AG04450 (cell line): ENCODE data around the gene HBQ1. TPM values are rescaled to one million over a fixed set of nuclear protein-coding genes. Genes with fewer than 3 reads are reported as not detected.
"Not testable (repeated sequence)": the region's sequence is repeated elsewhere in the genome, so short reads cannot be mapped to it uniquely, and the experiment has no call there.

Experiments
- CTCF ChIA-PET: fragments of 300-600, 350-600 bp; formaldehyde crosslinking; extraction: SDS; loops from one replicate; lab custom pipeline; 2022; ENCODE audit warnings: antibody characterized with exemption, inconsistent platforms; lab: Charles Lee
- POLR2A ChIA-PET: fragments of 350-600 bp; formaldehyde crosslinking; extraction: SDS; loops from one replicate; lab custom pipeline; 2021; ENCODE audit warnings: antibody characterized with exemption, inconsistent platforms; lab: Yijun Ruan, JAX
- DNase-seq: peaks from one replicate; pipeline ENCODE4 v3.0.0-alpha.2; 2011; ENCODE audit warnings: low read depth, low spot score
- H3K27ac ChIP-seq: one replicate; pipeline ENCODE4 v1.5.1; 2012; ENCODE audit warnings: low read depth, low read length, control low read depth
- H3K27me3 ChIP-seq: one replicate; pipeline ENCODE4 v1.6.0; 2012; ENCODE audit warnings: low read length; ENCODE audit not compliant: control insufficient read depth, insufficient read depth
- H3K4me3 ChIP-seq: 2 replicates; pipeline ENCODE4 v1.5.1; 2011; ENCODE audit warnings: mild to moderate bottlenecking, low read depth, low read length, control low read depth
- H3K9me3 ChIP-seq: 2 replicates; pipeline ENCODE4 v1.5.1; 2012; ENCODE audit warnings: low read length; ENCODE audit not compliant: control insufficient read depth, insufficient read depth
- CTCF ChIP-seq: IDR thresholded peaks from 2 replicates; pipeline ENCODE4 v1.5.1; 2011; ENCODE audit warnings: low read depth, low read length, control low read depth, inconsistent platforms
- polyA plus RNA-seq: library from polyadenylated mRNA; depleted of rRNA; stranded (reverse); fragments of >200 nt; gene quantifications from 2 replicates; pipeline ENCODE4 v1.2.3, GENCODE V29; 2011; rRNA removed
- small RNA-seq: library from RNA; depleted of rRNA; stranded (forward); fragments of <200 nt; gene quantifications from one replicate; pipeline ENCODE3, GENCODE V24; 2012; ENCODE audit warnings: low read depth; ENCODE audit not compliant: insufficient read length

HBQ1 gene
- polyA plus RNA-seq, 1 experiment: not detected

GRCh38 chr16:228151-228851, 48.0 kb downstream of the HBQ1 start:
- Histone ChIP-seq H3K4me3 (peak overlapping the region; percentile 94), H3K27me3 (no peaks in the 10 kb centered on the region), H3K9me3 (no peaks in the 10 kb centered on the region; the same call in 1 of the 2 replicates), H3K27ac (peak overlapping the region; percentile 96)
- POLR2A ChIA-PET: interaction anchor here (0.6 to 1.4 kb wide), 5 partner anchors 9 to 137 kb away, joined by 3 to 6 read pairs (median 3); no protein-coding TSS in a partner anchor
- no peak for DNase-seq
- CTCF ChIA-PET: interaction anchor here (0.6 to 2.4 kb wide), 7 partner anchors 9 to 159 kb away, joined by 3 to 13 read pairs (median 5); partner anchors contain the start of gene AXIN1
- no peak for TF ChIP-seq CTCF

- no peaks in the 10 kb centered on the region; the same call in 1 of the 2 replicates for H3K9me3 ChIP-seq
- CTCF ChIA-PET: interaction anchor here (0.6 to 2.4 kb wide), 8 partner anchors 10 to 158 kb away, joined by 3 to 13 read pairs (median 4); partner anchors contain the start of gene AXIN1
These were observed 48.8 kb downstream of the HBQ1 start, which contains the start of gene LUC7L for GRCh38 chr16:228852-229730. Gene LUC7L (minus strand): TSS chr16:229449. CDS start chr16:229339, 110 bp downstream.

GRCh38 chr16:229731-230281, 49.5 kb downstream of the HBQ1 start:
- ChIA-PET CTCF (interaction anchor here (0.6 to 2.4 kb wide), 4 partner anchors 12 to 133 kb away, joined by 3 to 13 read pairs (median 5); partner anchors contain the start of gene AXIN1), POLR2A (interaction anchor here (1.2 to 1.4 kb wide), 2 partner anchors 122 to 135 kb away, joined by 3 read pairs; no protein-coding TSS in a partner anchor)
- DNase-seq: no peak
- peak overlapping the region; percentile 94 for H3K4me3 ChIP-seq
- H3K27ac ChIP-seq: no peak overlapping the region
- TF ChIP-seq CTCF: no peak
- no peaks in the 10 kb centered on the region; the same call in 1 of the 2 replicates for H3K9me3 ChIP-seq
- H3K27me3 ChIP-seq: no peaks in the 10 kb centered on the region

More at GRCh38 chr16:228852-229730, 48.8 kb downstream of the HBQ1 start, which contains the start of gene LUC7L:
- H3K27me3 ChIP-seq: no peaks in the 10 kb centered on the region
- peak; percentile 45 for DNase-seq
- TF ChIP-seq CTCF: no peak
- H3K27ac ChIP-seq: peak within 1 kb of the TSS; percentile 96
- POLR2A ChIA-PET: interaction anchor here (0.6 to 1.4 kb wide), 5 partner anchors 10 to 136 kb away, joined by 3 to 4 read pairs (median 3); no protein-coding TSS in a partner anchor
- H3K4me3 ChIP-seq: peak within 1 kb of the TSS; percentile 94

- POLR2A ChIA-PET, DNase-seq, H3K4me3 ChIP-seq, H3K27ac ChIP-seq, H3K9me3 ChIP-seq, H3K27me3 ChIP-seq: not testable (repeated sequence)
- CTCF ChIA-PET: interaction anchor here (0.6 kb wide), 1 partner anchor 11 kb away, joined by 5 read pairs; no protein-coding TSS in a partner anchor
These were observed 50.1 kb downstream of the HBQ1 start for GRCh38 chr16:230351-230750.

Small RNA genes within 50 kb of the gene (small RNA-seq; reads per million reads assigned to genes)
- not detected for gene RF00019

Other genes starting within 250 kb of the HBQ1 start
- gene POLR3K, start 126.9 kb upstream of the HBQ1 start, polyA plus RNA-seq: 13.7 and 14.4 TPM in 2 replicates
- 38.8 and 42.3 TPM in 2 replicates for gene SNRNP25, start 126.6 kb upstream of the HBQ1 start, polyA plus RNA-seq
- 50.2 and 61.7 TPM in 2 replicates for gene RHBDF1, start 107.8 kb upstream of the HBQ1 start, polyA plus RNA-seq
- gene MPG, start 102.2 kb upstream of the HBQ1 start, polyA plus RNA-seq: 47.3 and 78.3 TPM in 2 replicates
- 11.0 and 14.9 TPM in 2 replicates for gene NPRL3, start 41.8 kb upstream of the HBQ1 start, polyA plus RNA-seq
- gene HBZ, start 27.8 kb upstream of the HBQ1 start, polyA plus RNA-seq: not detected in 2 replicates
- gene HBM, start 14.5 kb upstream of the HBQ1 start, polyA plus RNA-seq: not detected in 2 replicates
- not detected in 2 replicates for gene HBA2, start 7.6 kb upstream of the HBQ1 start, polyA plus RNA-seq
- not detected in 2 replicates for gene HBA1, start 3.8 kb upstream of the HBQ1 start, polyA plus RNA-seq
- gene LUC7L, start 49.0 kb downstream of the HBQ1 start, polyA plus RNA-seq: 37.6 and 47.2 TPM in 2 replicates
- gene FAM234A, start 54.4 kb downstream of the HBQ1 start, polyA plus RNA-seq: 42.3 and 42.7 TPM in 2 replicates
- 0.30 and 0.33 TPM in 2 replicates for gene RGS11, start 95.5 kb downstream of the HBQ1 start, polyA plus RNA-seq
- gene ARHGDIG, start 100.1 kb downstream of the HBQ1 start, polyA plus RNA-seq: not detected in 2 replicates
- gene PDIA2, start 102.7 kb downstream of the HBQ1 start, polyA plus RNA-seq: 0.42 and 0.45 TPM in 2 replicates
- gene AXIN1, start 172.3 kb downstream of the HBQ1 start, polyA plus RNA-seq: 3.5 and 4.7 TPM in 2 replicates
- 144 and 157 TPM in 2 replicates for gene MRPL28, start 190.1 kb downstream of the HBQ1 start, polyA plus RNA-seq
- gene PGAP6, start 201.5 kb downstream of the HBQ1 start, polyA plus RNA-seq: 40.8 and 68.0 TPM in 2 replicates
- 156 and 198 TPM in 2 replicates for gene NME4, start 216.7 kb downstream of the HBQ1 start, polyA plus RNA-seq
- 11.6 and 16.0 TPM in 2 replicates for gene DECR2, start 221.4 kb downstream of the HBQ1 start, polyA plus RNA-seq
- gene RAB11FIP3, start 245.2 kb downstream of the HBQ1 start, polyA plus RNA-seq: 6.9 and 9.7 TPM in 2 replicates